Gastroesophageal sphincter (tissue), 3 donors: ENCODE measurements around the gene LSM2.
"Not testable (repeated sequence)": the region's sequence is repeated elsewhere in the genome, so short reads cannot be mapped to it uniquely, and the experiment has no call there.

ENCODE experiments used
- EP300 ChIP-seq: sonication (generic); formaldehyde crosslinking; IDR thresholded peaks from one replicate; pipeline ENCODE4 v1.6.1; 2017; ENCODE audit warnings: antibody characterized with exemption, mild to moderate bottlenecking
- POLR2AphosphoS5 ChIP-seq: sonication (generic); formaldehyde crosslinking; IDR thresholded peaks from one replicate; pipeline ENCODE4 v1.6.1; 2017; ENCODE audit warnings: antibody characterized with exemption
- TF ChIP-seq, protein P1 (sequence below), 4 experiments: fragments of 200-600 bp in 2 of 4; fragments of 450-650 bp in 2 of 4; sonication (generic) in 1 of 4; IDR thresholded peaks; one replicate each; pipeline ENCODE4 v1.5.1; 2017 to 2019; ENCODE audit warnings: antibody characterized with exemption in 4 of 4, mild to moderate bottlenecking in 2 of 4, moderate library complexity in 2 of 4

DNA sequence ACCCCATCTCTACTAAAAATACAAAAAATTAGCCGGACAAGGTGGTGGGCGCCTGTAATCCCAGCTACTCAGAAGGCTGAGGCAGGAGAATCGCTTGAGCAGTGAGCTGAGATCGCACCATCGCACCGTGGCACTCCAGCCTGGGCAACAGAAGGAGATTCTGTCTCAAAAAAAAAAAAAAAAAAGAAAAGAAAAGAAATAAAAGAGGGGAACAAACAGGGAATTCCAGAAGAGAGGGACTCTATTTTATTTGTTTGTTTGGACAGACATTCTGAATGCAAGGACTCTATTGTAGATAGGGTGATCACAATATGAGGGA is 12.9 kb downstream of the LSM2 start:
- TF ChIP-seq, protein P1, sequence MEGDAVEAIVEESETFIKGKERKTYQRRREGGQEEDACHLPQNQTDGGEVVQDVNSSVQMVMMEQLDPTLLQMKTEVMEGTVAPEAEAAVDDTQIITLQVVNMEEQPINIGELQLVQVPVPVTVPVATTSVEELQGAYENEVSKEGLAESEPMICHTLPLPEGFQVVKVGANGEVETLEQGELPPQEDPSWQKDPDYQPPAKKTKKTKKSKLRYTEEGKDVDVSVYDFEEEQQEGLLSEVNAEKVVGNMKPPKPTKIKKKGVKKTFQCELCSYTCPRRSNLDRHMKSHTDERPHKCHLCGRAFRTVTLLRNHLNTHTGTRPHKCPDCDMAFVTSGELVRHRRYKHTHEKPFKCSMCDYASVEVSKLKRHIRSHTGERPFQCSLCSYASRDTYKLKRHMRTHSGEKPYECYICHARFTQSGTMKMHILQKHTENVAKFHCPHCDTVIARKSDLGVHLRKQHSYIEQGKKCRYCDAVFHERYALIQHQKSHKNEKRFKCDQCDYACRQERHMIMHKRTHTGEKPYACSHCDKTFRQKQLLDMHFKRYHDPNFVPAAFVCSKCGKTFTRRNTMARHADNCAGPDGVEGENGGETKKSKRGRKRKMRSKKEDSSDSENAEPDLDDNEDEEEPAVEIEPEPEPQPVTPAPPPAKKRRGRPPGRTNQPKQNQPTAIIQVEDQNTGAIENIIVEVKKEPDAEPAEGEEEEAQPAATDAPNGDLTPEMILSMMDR (IDR thresholded peaks at IDR 0.05) = not testable (repeated sequence)
- not testable (repeated sequence) for TF ChIP-seq POLR2AphosphoS5, EP300
